CD14-positive monocyte (primary cell): ENCODE measurements around the gene ARHGAP9. TPM values are rescaled to one million over a fixed set of nuclear protein-coding genes. Genes with fewer than 3 reads are reported as not detected.
A peak's percentile ranks its signal among the peaks of the same experiment; 100 is the strongest.
"Not testable (repeated sequence)": the region's sequence is repeated elsewhere in the genome, so short reads cannot be mapped to it uniquely, and the experiment has no call there.

Experiments
- DNase-seq, 3 donors: peaks; one replicate each; pipeline ENCODE4 v3.0.0-alpha.2; 2011 to 2022
- H2AFZ ChIP-seq: 2 replicates; pipeline ENCODE4 v1.6.0; 2012; ENCODE audit warnings: mild to moderate bottlenecking, low read depth, low read length, inconsistent platforms; ENCODE audit not compliant: insufficient read depth, poor library complexity, severe bottlenecking
- H3K27ac ChIP-seq, 2 donors: 1 replicate in 1 of 2; 2 replicates in 1 of 2; pipeline ENCODE4 v1.5.1; 2012 to 2013; ENCODE audit warnings: low read length in 2 of 2, control low read depth in 1 of 2, inconsistent platforms in 1 of 2, low read depth in 1 of 2, mild to moderate bottlenecking in 1 of 2
- H3K27me3 ChIP-seq, 2 donors: one replicate each; pipeline versions ENCODE4 v1.6.0 to v1.6.1; 2011 to 2013; ENCODE audit warnings: low read length in 2 of 2; ENCODE audit not compliant: control insufficient read depth in 2 of 2, insufficient read depth in 2 of 2
- H3K36me3 ChIP-seq, 2 donors: replicated peaks in 1 of 2; 1 replicate in 1 of 2; 2 replicates in 1 of 2; pipeline versions ENCODE4 v1.5.1 to v1.6.1; 2012 to 2013; ENCODE audit warnings: low read length in 2 of 2, control low read depth in 1 of 2, inconsistent platforms in 1 of 2, mild to moderate bottlenecking in 1 of 2; ENCODE audit not compliant: insufficient read depth in 2 of 2, control insufficient read depth in 1 of 2
- H3K4me1 ChIP-seq, 2 donors: 1 replicate in 1 of 2; 2 replicates in 1 of 2; pipeline versions ENCODE4 v1.5.1 to v1.6.1; 2012 to 2013; ENCODE audit warnings: low read length in 2 of 2, control low read depth in 1 of 2, inconsistent platforms in 1 of 2, mild to moderate bottlenecking in 1 of 2, moderate library complexity in 1 of 2; ENCODE audit not compliant: insufficient read depth in 2 of 2, control insufficient read depth in 1 of 2
- H3K4me2 ChIP-seq: replicated peaks from 2 replicates; pipeline ENCODE3; 2012; ENCODE audit warnings: low read length, moderate library complexity, mild to moderate bottlenecking; ENCODE audit not compliant: poor library complexity, severe bottlenecking; ENCODE audit errors: extremely low read depth
- H3K4me3 ChIP-seq, 3 experiments: fragments of 200-600 bp in 1 of 3; sonication (generic) in 1 of 3; replicated peaks in 1 of 3; 1 replicate in 2 of 3; 2 replicates in 1 of 3; pipeline ENCODE4 v1.5.1; 2011 to 2013; ENCODE audit warnings: low read length in 3 of 3, mild to moderate bottlenecking in 3 of 3, control low read depth in 2 of 3, low read depth in 2 of 3, inconsistent platforms in 1 of 3, moderate library complexity in 1 of 3
- H3K79me2 ChIP-seq: 2 replicates; pipeline ENCODE4 v1.6.0; 2012; ENCODE audit warnings: mild to moderate bottlenecking, control low read depth, inconsistent platforms, low read length, moderate library complexity; ENCODE audit not compliant: insufficient read depth
- H3K9ac ChIP-seq: 2 replicates; pipeline ENCODE4 v1.6.0; 2017; ENCODE audit warnings: low read length, mild to moderate bottlenecking; ENCODE audit not compliant: insufficient read depth, poor library complexity, severe bottlenecking
- H3K9me3 ChIP-seq, 2 donors: replicated peaks in 1 of 2; 1 replicate in 1 of 2; 2 replicates in 1 of 2; pipeline versions ENCODE4 v1.5.1 to v1.6.1; 2012 to 2013; ENCODE audit warnings: low read length in 2 of 2, control low read depth in 1 of 2; ENCODE audit not compliant: control insufficient read depth in 1 of 2, insufficient read depth in 1 of 2
- H4K20me1 ChIP-seq: 2 replicates; pipeline ENCODE4 v1.6.0; 2012; ENCODE audit warnings: mild to moderate bottlenecking, low read length, control low read depth, moderate library complexity; ENCODE audit not compliant: insufficient read depth
- H3K27ac Mint-ChIP-seq, 7 donors: one replicate each; pipeline ENCODE4 v1.8.0; 2020; ENCODE audit warnings: mild to moderate bottlenecking in 7 of 7, mixed read lengths in 7 of 7, moderate library complexity in 6 of 7, inconsistent platforms in 2 of 7
- H3K27me3 Mint-ChIP-seq, 3 donors: one replicate each; pipeline ENCODE4 v1.8.0; 2021 to 2022; ENCODE audit warnings: low read depth in 3 of 3, mild to moderate bottlenecking in 3 of 3, mixed read lengths in 3 of 3, moderate library complexity in 3 of 3, inconsistent platforms in 1 of 3
- H3K36me3 Mint-ChIP-seq, 2 donors: one replicate each; pipeline ENCODE4 v1.8.0; 2020; ENCODE audit warnings: mixed read lengths in 2 of 2, inconsistent platforms in 1 of 2, mild to moderate bottlenecking in 1 of 2
- H3K4me1 Mint-ChIP-seq: one replicate; pipeline ENCODE4 v1.8.0; 2020; ENCODE audit warnings: mild to moderate bottlenecking, mixed read lengths
- H3K4me3 Mint-ChIP-seq, 2 donors: one replicate each; pipeline ENCODE4 v1.8.0; 2020; ENCODE audit warnings: mild to moderate bottlenecking in 2 of 2, mixed read lengths in 2 of 2, moderate library complexity in 1 of 2
- H3K9me3 Mint-ChIP-seq, 7 donors: one replicate each; pipeline ENCODE4 v1.8.0; 2020 to 2022; ENCODE audit warnings: mixed read lengths in 7 of 7, mild to moderate bottlenecking in 6 of 7, moderate library complexity in 6 of 7, inconsistent platforms in 2 of 7
- WGBS: methylation state at CpG from one replicate; pipeline ENCODE4 v1.1.5; 2013; ENCODE audit warnings: missing lambda C conversion rate; ENCODE audit not compliant: insufficient coverage; 5-methylcytosine and 5-hydroxymethylcytosine counted together
- intact Hi-C, 2 donors: fragments of 100-400 bp; cut with micrococcal nuclease; formaldehyde crosslinking; loops; one replicate each; pipeline versions ENCODE4 v1.15.0 to v1.15.1; 2023
- polyA plus RNA-seq, 3 donors: library from polyadenylated mRNA; depleted of rRNA in 1 of 3; unstranded in 2 of 3; stranded (reverse) in 1 of 3; fragments of 300-500 nt in 2 of 3; fragments of >200 nt in 1 of 3; fragmentation: Illumina TruSeq in 2 of 3; gene quantifications; 1 replicate in 2 of 3; 2 replicates in 1 of 3; pipeline ENCODE4 v1.2.3, GENCODE V29; 2012 to 2021
- TF ChIP-seq, protein P1 (sequence below): fragments of 200-600 bp; IDR thresholded peaks from one replicate; pipeline ENCODE4 v1.8.0; 2022; ENCODE audit warnings: antibody characterized with exemption, mild to moderate bottlenecking

ARHGAP9 gene
- polyA plus RNA-seq, 3 donors, result 211 to 581 (median 213) TPM

DNA sequence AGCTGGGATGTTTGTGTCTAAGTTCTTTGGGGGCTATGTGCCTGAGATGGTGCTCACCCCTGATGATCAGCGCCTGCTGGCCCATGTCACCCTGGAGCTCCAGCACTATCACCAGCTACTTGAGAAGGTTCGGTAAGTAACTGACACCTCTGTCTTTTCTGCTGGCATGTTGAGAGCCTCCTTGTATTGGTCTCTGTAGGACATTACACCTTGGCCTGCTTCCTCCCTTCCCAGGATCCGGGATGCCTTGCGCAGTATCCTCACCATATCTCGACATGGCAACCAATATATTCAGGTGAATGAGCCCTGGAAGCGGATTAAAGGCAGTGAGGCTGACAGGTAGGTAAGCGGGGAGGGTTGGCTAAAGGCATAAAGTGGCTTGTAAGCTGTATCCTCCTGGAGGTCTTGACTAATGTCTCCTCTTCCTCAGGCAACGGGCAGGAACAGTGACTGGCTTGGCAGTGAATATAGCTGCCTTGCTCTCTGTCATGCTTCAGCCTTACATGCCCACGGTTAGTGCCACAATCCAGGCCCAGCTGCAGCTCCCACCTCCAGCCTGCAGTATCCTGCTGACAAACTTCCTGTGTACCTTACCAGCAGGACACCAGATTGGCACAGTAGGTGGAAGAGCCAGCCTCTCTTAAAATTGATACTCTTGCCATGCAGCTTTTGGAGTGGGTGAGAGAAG, 35.2 kb upstream of the ARHGAP9 start:
- Mint-ChIP-seq H3K27ac (peak overlapping the region in 3 of 7 donors; percentile 28 to 60 (median 46)), H3K27me3 (peaks cover 0 to 1% (median 0%) of the 10 kb centered on the region in 3 donors)
- H3K9me3 ChIP-seq, result no peaks in the 10 kb centered on the region

DNA sequence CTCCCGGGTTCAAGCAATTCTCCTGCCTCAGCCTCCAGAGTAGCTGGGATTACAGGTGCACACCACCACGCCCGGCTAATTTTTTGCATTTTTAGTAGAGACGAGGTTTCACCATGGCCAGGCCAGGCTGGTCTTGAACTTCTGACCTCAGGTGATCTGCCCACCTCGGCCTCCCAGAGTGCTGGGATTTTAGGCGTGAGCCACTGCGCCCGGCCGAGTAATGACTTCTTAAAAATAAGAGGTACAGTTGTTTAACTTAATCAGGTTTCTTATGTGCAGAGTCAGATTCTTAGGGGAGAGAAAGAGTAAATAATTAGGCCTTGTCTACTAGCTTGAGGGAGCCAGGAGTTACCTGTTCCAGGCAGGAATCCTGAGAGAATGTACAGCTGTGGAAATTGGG, 34.6 kb upstream of the ARHGAP9 start:
- H3K4me3 Mint-ChIP-seq, H3K27ac ChIP-seq, H2AFZ ChIP-seq, H3K9me3 Mint-ChIP-seq, H3K4me2 ChIP-seq, DNase-seq, H3K27me3 ChIP-seq, H3K4me3 ChIP-seq, intact Hi-C loops, H3K9me3 ChIP-seq, H3K27me3 Mint-ChIP-seq, H3K9ac ChIP-seq: not testable (repeated sequence)
- Histone ChIP-seq H4K20me1 (peaks cover 48% of the 10 kb centered on the region), H3K4me1 (peaks cover 14% of the 10 kb centered on the region in 2 donors), H3K36me3 (peaks cover 72 to 90% of the 10 kb centered on the region in 2 donors), H3K79me2 (peaks cover 29% of the 10 kb centered on the region)
- H3K4me1 Mint-ChIP-seq, result peaks cover 17% of the 10 kb centered on the region
- WGBS, result 94% methylated on average over 4 of the region's 9 CpGs
- peak overlapping the region in 2 of 7 donors; percentile 37 to 46 for H3K27ac Mint-ChIP-seq
- peaks cover 81 to 90% of the 10 kb centered on the region in 2 donors for H3K36me3 Mint-ChIP-seq

More for the DNA sequence above, 35.2 kb upstream of the ARHGAP9 start:
- no peaks in the 10 kb centered on the region for H3K27me3 ChIP-seq
- peaks cover 19 to 20% of the 10 kb centered on the region in 2 donors for H3K4me1 ChIP-seq
- no peak for DNase-seq
- H3K36me3 Mint-ChIP-seq, result peaks cover 79 to 86% of the 10 kb centered on the region in 2 donors
- TF ChIP-seq, protein P1, sequence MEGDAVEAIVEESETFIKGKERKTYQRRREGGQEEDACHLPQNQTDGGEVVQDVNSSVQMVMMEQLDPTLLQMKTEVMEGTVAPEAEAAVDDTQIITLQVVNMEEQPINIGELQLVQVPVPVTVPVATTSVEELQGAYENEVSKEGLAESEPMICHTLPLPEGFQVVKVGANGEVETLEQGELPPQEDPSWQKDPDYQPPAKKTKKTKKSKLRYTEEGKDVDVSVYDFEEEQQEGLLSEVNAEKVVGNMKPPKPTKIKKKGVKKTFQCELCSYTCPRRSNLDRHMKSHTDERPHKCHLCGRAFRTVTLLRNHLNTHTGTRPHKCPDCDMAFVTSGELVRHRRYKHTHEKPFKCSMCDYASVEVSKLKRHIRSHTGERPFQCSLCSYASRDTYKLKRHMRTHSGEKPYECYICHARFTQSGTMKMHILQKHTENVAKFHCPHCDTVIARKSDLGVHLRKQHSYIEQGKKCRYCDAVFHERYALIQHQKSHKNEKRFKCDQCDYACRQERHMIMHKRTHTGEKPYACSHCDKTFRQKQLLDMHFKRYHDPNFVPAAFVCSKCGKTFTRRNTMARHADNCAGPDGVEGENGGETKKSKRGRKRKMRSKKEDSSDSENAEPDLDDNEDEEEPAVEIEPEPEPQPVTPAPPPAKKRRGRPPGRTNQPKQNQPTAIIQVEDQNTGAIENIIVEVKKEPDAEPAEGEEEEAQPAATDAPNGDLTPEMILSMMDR, result no peak
- intact Hi-C loops, result no loop called here
- H3K36me3 ChIP-seq, result peaks cover 68 to 83% of the 10 kb centered on the region in 2 donors
- H3K9me3 Mint-ChIP-seq, result peaks cover 0 to 1% (median 0%) of the 10 kb centered on the region in 7 donors
- no peak overlapping the region for H2AFZ ChIP-seq
- no peak overlapping the region for H3K4me2 ChIP-seq
- H3K79me2 ChIP-seq, result peaks cover 35% of the 10 kb centered on the region
- H3K4me1 Mint-ChIP-seq, result peaks cover 19% of the 10 kb centered on the region
- H3K27ac ChIP-seq, result peak overlapping the region in 1 of 2 donors; percentile 56
- no peak overlapping the region for H3K4me3 ChIP-seq
- 91% methylated on average over 4 of the region's 9 CpGs for WGBS
- H3K4me3 Mint-ChIP-seq, result no peak overlapping the region
- no peak overlapping the region for H3K9ac ChIP-seq
- H4K20me1 ChIP-seq, result peaks cover 54% of the 10 kb centered on the region

DNA sequence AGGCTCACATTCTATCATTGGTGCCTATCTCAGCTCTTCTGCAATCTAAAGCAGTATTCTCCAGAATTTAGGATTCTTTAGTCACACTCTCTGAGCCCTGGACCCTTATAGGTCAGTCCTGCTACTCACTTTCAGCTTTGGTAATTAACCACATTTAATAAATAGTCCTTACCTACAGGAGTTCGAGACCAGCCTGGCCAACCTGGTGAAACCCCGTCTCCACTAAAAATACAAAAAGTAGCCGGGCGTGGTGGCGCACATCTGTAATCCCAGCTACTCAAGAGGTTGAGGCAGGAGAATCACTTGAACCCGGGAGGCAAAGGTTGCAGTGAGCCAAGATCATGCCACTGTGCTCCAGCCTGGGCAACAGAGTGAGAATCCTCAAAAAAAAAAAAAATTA, 34.0 kb upstream of the ARHGAP9 start:
- H3K9me3 ChIP-seq, H3K9ac ChIP-seq, H3K4me2 ChIP-seq, H2AFZ ChIP-seq, H3K4me1 ChIP-seq, DNase-seq, H3K4me3 Mint-ChIP-seq, intact Hi-C loops, H3K27ac ChIP-seq, H3K27me3 Mint-ChIP-seq, H3K27me3 ChIP-seq, H3K4me3 ChIP-seq, H3K9me3 Mint-ChIP-seq: not testable (repeated sequence)
- H3K4me1 Mint-ChIP-seq, result peaks cover 11% of the 10 kb centered on the region
- 100% methylated on average over 1 of the region's 6 CpGs for WGBS
- peaks cover 81 to 90% of the 10 kb centered on the region in 2 donors for H3K36me3 Mint-ChIP-seq
- Histone ChIP-seq H3K79me2 (peaks cover 23% of the 10 kb centered on the region), H4K20me1 (peaks cover 42% of the 10 kb centered on the region), H3K36me3 (peaks cover 78 to 95% of the 10 kb centered on the region in 2 donors)
- peak overlapping the region in 1 of 7 donors; percentile 73 for H3K27ac Mint-ChIP-seq
